PC-9 (cell line): Measurements from ENCODE around the gene ATP2B3. TPM values are rescaled to one million over a fixed set of nuclear protein-coding genes. Genes with fewer than 3 reads are reported as not detected.

Experiments
- BruUV-seq: library from RNA; stranded (reverse); fragments of 400-500 nt; replicated peaks from 2 replicates; lab custom pipeline; 2021; lab: Mats Ljungman, UMichigan
- CTCF ChIA-PET: fragments of 300-600 bp; sonication (Branson Sonifier 250); formaldehyde crosslinking; loops from one replicate; lab custom pipeline; 2022; ENCODE audit warnings: antibody characterized with exemption; lab: Charles Lee
- POLR2A ChIA-PET: fragments of 300-600 bp; sonication (Branson Sonifier 250); formaldehyde crosslinking; loops from one replicate; lab custom pipeline; 2022; ENCODE audit warnings: antibody characterized with exemption; ENCODE audit not compliant: unreplicated experiment; lab: Charles Lee
- DNase-seq, 2 experiments: peaks; one replicate each; pipeline versions ENCODE4 v3.0.0 to v3.0.0-alpha.2; 2015 to 2022; ENCODE audit warnings: mixed read lengths in 1 of 2
- H2AFZ ChIP-seq: fragments of 200-600 bp; sonication (generic); 2 replicates; pipeline ENCODE4 v1.8.1; 2017; ENCODE audit warnings: antibody characterized with exemption
- H3F3A ChIP-seq: fragments of 200-600 bp; sonication (generic); 2 replicates; pipeline ENCODE4 v1.8.1; 2017; ENCODE audit warnings: antibody characterized with exemption, mild to moderate bottlenecking, low read depth; ENCODE audit not compliant: insufficient read depth
- H3K27ac ChIP-seq: fragments of 200-600 bp; sonication (generic); 2 replicates; pipeline ENCODE4 v1.6.1; 2016; ENCODE audit warnings: mixed run types
- H3K27me3 ChIP-seq: fragments of 200-600 bp; sonication (generic); 2 replicates; pipeline ENCODE4 v1.6.1; 2016; ENCODE audit warnings: low read depth, mixed run types; ENCODE audit not compliant: insufficient read depth
- H3K36me3 ChIP-seq: fragments of 200-600 bp; sonication (generic); 2 replicates; pipeline ENCODE4 v1.6.1; 2016; ENCODE audit warnings: low read depth, mixed run types
- H3K4me1 ChIP-seq: fragments of 200-600 bp; sonication (generic); replicated peaks from 2 replicates; pipeline ENCODE4 v1.6.1; 2016; ENCODE audit warnings: mixed run types; ENCODE audit not compliant: insufficient read depth
- H3K4me2 ChIP-seq: fragments of 200-600 bp; sonication (generic); 2 replicates; pipeline ENCODE4 v1.6.1; 2017; ENCODE audit warnings: mixed run types
- H3K4me3 ChIP-seq: fragments of 200-600 bp; sonication (generic); 2 replicates; pipeline ENCODE4 v1.6.1; 2016; ENCODE audit warnings: mixed run types
- H3K79me2 ChIP-seq: fragments of 200-600 bp; sonication (generic); 2 replicates; pipeline ENCODE4 v1.6.1; 2017; ENCODE audit warnings: low read depth, mixed run types
- H3K9me2 ChIP-seq: fragments of 200-600 bp; sonication (generic); 2 replicates; pipeline ENCODE4 v1.8.1; 2017; ENCODE audit warnings: mild to moderate bottlenecking; ENCODE audit not compliant: insufficient read depth
- H3K9me3 ChIP-seq: fragments of 200-600 bp; sonication (generic); 2 replicates; pipeline ENCODE4 v1.8.1; 2016; ENCODE audit warnings: low read depth; ENCODE audit not compliant: insufficient read depth
- H4K20me1 ChIP-seq: fragments of 200-600 bp; sonication (generic); 2 replicates; pipeline ENCODE4 v1.8.1; 2017; ENCODE audit not compliant: insufficient read depth
- EZH2 ChIP-seq: fragments of 200-600 bp; sonication (generic); IDR thresholded peaks from 2 replicates; pipeline ENCODE4 v1.8.0; 2017; ENCODE audit warnings: antibody characterized with exemption, low read depth
- intact Hi-C: fragments of 100-400 bp; cut with micrococcal nuclease; formaldehyde crosslinking; loops from one replicate; pipeline ENCODE4 v1.10.0; 2022; ENCODE audit not compliant: unreplicated experiment
- total RNA-seq: library from RNA; stranded (reverse); gene quantifications from 2 replicates; pipeline ENCODE4 v1.2.3, GENCODE V29; 2021
- TF ChIP-seq, protein P1 (sequence below): fragments of 200-600 bp; sonication (generic); conservative IDR thresholded peaks from 2 replicates; pipeline ENCODE4 v1.6.1; 2017; ENCODE audit warnings: mixed run types, antibody characterized with exemption, mild to moderate bottlenecking, moderate library complexity

The ATP2B3 gene
- total RNA-seq, 1 experiment from 2014 or later: not detected

DNA sequence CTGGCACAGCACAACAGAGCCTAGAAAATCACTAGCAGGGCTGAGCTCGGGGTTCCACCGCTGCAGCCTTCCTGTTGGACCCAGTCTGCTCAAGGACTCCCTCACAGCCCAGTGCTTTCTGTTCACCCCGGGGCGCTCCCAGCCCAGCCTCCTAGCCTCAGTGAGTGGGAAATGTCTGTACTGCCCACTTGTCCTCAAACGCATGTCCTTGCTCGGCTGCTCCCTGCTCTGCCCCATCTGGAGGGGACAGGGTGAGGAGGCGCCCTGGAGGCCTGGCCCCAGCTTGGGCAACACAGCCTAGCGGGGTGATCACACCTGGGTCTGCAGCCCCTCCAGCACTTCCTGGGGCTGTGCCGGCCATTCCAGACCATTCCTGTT, 93.4 kb downstream of the ATP2B3 start:
- Histone ChIP-seq H4K20me1 (no peaks in the 10 kb centered on the region), H3K36me3 (no peaks in the 10 kb centered on the region), H3F3A (no peaks in the 10 kb centered on the region), H2AFZ (no peak overlapping the region), H3K9me3 (no peaks in the 10 kb centered on the region), H3K4me2 (no peak overlapping the region), H3K27ac (no peak overlapping the region), H3K79me2 (no peaks in the 10 kb centered on the region), H3K9me2 (no peaks in the 10 kb centered on the region), H3K27me3 (peaks cover 76% of the 10 kb centered on the region), H3K4me3 (no peak overlapping the region), H3K4me1 (no peaks in the 10 kb centered on the region)
- DNase-seq: no peak
- no TSS peak for BruUV-seq
- TF ChIP-seq, protein P1, sequence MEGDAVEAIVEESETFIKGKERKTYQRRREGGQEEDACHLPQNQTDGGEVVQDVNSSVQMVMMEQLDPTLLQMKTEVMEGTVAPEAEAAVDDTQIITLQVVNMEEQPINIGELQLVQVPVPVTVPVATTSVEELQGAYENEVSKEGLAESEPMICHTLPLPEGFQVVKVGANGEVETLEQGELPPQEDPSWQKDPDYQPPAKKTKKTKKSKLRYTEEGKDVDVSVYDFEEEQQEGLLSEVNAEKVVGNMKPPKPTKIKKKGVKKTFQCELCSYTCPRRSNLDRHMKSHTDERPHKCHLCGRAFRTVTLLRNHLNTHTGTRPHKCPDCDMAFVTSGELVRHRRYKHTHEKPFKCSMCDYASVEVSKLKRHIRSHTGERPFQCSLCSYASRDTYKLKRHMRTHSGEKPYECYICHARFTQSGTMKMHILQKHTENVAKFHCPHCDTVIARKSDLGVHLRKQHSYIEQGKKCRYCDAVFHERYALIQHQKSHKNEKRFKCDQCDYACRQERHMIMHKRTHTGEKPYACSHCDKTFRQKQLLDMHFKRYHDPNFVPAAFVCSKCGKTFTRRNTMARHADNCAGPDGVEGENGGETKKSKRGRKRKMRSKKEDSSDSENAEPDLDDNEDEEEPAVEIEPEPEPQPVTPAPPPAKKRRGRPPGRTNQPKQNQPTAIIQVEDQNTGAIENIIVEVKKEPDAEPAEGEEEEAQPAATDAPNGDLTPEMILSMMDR: no peak
- TF ChIP-seq EZH2: no peak
- ChIA-PET CTCF (no interaction called here), POLR2A (no interaction called here)
- intact Hi-C loops: loop anchor here (1.0 to 5.0 kb wide), 2 partner anchors 36 to 57 kb away; partner anchors contain the start of gene DUSP9

DNA sequence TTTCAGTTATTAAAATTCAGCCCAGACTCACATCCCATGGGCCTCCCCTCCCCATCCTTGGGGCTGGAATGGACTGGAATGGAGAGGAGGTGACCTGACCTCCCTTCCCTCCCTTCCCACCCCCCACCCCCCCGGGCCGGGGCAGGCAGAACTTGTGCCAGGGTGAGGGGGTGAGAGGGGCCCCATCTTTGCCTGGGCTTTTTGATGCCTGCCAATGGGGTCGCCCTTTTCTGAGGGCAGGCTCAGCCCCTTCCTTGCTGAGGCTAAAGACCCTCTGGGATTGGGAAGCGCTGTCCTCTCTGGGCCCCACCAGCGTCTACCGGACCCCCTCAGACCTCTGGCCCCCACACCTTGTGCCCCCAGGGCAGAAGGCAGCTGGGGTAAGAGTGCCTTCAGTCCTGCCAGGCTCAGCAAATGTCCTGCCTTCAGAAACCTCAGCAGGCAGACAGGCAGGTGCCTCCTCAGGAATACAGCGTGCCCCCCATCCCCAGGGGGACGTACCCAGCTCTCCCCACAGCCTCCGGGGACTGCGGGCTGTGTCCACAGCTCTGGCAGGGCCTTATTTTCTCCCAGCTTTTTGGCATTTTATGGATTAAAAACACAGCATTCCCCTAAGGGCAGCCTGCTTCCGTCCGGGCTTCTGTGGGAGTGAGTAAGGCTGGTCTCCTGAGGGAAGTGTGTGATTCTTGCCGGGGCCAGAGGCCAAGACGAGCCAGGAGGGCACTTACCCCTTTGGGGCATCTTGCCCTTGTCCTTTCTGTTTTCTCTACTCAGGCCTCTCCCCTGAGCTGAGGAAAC, 94.1 kb downstream of the ATP2B3 start:
- POLR2A ChIA-PET: no interaction called here
- intact Hi-C loops: loop anchor here (5.0 kb wide), 1 partner anchor 36 kb away; the partner anchor contains the start of gene DUSP9
- TF ChIP-seq EZH2: no peak
- TF ChIP-seq, protein P1: no peak

DNA sequence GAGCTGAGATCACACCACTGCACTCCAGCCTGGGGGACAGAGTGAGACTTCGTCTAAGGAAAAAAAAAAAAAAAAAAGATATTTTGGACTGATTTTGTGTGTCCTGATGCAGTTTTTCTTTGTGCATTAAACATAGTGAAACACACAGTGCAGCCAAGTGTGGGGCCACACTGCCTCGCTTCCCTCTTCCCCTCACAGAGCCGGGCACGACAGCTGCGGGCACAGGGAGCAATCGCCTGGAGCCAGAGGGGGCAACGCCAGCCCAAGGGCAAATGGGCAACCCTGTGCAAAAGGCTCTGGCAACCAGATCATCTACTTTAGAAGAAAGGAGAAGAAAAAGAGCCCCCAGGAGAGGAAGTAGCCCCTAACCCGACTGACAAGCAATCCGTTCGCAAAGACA, 95.0 kb downstream of the ATP2B3 start:
- Histone ChIP-seq H2AFZ (no peak overlapping the region), H4K20me1 (no peaks in the 10 kb centered on the region), H3K4me2 (no peak overlapping the region), H3K27ac (no peak overlapping the region), H3K4me3 (no peak overlapping the region), H3K9me3 (no peaks in the 10 kb centered on the region), H3K4me1 (no peaks in the 10 kb centered on the region), H3K36me3 (no peaks in the 10 kb centered on the region), H3K27me3 (peaks cover 78% of the 10 kb centered on the region), H3F3A (no peaks in the 10 kb centered on the region), H3K79me2 (no peaks in the 10 kb centered on the region), H3K9me2 (no peaks in the 10 kb centered on the region)
- intact Hi-C loops: loop anchor here (5.0 kb wide), 1 partner anchor 35 kb away; the partner anchor contains the start of gene DUSP9
- ChIA-PET CTCF (interaction anchor here (1.4 kb wide), 1 partner anchor 56 kb away, joined by 7 read pairs; no protein-coding TSS in a partner anchor), POLR2A (no interaction called here)
- TF ChIP-seq EZH2: no peak
- TF ChIP-seq, protein P1: no peak
- DNase-seq: no peak
- BruUV-seq: no TSS peak

More for the DNA sequence above, 94.1 kb downstream of the ATP2B3 start:
- Histone ChIP-seq H3K4me2 (no peak overlapping the region), H3K79me2 (no peaks in the 10 kb centered on the region), H3K36me3 (no peaks in the 10 kb centered on the region), H3K4me3 (no peak overlapping the region), H3K27ac (no peak overlapping the region), H4K20me1 (no peaks in the 10 kb centered on the region), H3K9me2 (no peaks in the 10 kb centered on the region), H3K9me3 (no peaks in the 10 kb centered on the region), H3K27me3 (peaks cover 76% of the 10 kb centered on the region), H3K4me1 (no peaks in the 10 kb centered on the region), H2AFZ (no peak overlapping the region), H3F3A (no peaks in the 10 kb centered on the region)
- CTCF ChIA-PET: interaction anchor here (0.6 kb wide), 1 partner anchor 65 kb away, joined by 4 read pairs; no protein-coding TSS in a partner anchor
- no TSS peak for BruUV-seq
- DNase-seq: no peak
